Vagina (tissue), 2 donors: ENCODE measurements around the gene FAM200A.

Source experiments
- POLR2A ChIP-seq, 2 donors: fragments of 450-650 bp; IDR thresholded peaks; one replicate each; pipeline ENCODE4 v1.6.1; 2017; ENCODE audit warnings: antibody characterized with exemption in 2 of 2, mild to moderate bottlenecking in 2 of 2, moderate library complexity in 2 of 2
- POLR2AphosphoS5 ChIP-seq, 2 donors: sonication (generic); formaldehyde crosslinking; IDR thresholded peaks; one replicate each; pipeline ENCODE4 v1.9.0; 2017; ENCODE audit warnings: antibody characterized with exemption in 2 of 2, mild to moderate bottlenecking in 2 of 2, low read depth in 1 of 2; ENCODE audit not compliant: insufficient read depth in 1 of 2

GRCh38 chr7:99557196-99557607 is 5.3 kb upstream of the FAM200A start:
- no peak for TF ChIP-seq POLR2A (IDR thresholded peaks at IDR 0.05)
- TF ChIP-seq POLR2AphosphoS5 (IDR thresholded peaks at IDR 0.05; ENCODE audit: insufficient read depth in 1 of 2, low read depth in 1 of 2): no peak
